Measurements from ENCODE around the gene ANKRD44. TPM values are rescaled to one million over a fixed set of nuclear protein-coding genes. Genes with fewer than 3 reads are reported as not detected.

ANKRD44 gene
- total RNA-seq, 1 experiment from 2014 or later: 2.4 TPM

DNA sequence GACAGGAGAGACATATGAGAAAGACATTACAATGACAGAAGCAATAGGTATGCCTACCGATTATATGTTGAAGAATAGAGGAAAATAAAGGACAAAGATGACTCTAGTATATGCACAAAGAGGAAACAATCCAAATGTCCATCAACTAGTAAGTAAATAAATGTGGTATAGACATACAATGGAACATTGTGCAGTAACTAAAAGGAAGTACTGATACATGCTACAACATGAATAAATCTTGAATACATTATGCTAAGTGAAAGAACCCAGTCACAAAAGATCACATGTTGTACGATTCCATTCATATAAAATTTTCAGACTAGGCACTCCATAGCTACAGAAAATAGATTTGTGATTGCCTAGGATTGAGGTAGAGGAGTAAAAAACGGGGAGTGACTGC, 355.5 kb downstream of the ANKRD44 start:
- H3K27me3 ChIP-seq (ENCODE audit: low read length): no peaks in the 10 kb centered on the region
- no peak overlapping the region for H2AFZ ChIP-seq (ENCODE audit: low read length)
- H3F3A ChIP-seq (ENCODE audit: low read length, unreplicated experiment): no peaks in the 10 kb centered on the region
- H3K4me1 ChIP-seq (ENCODE audit: insufficient read depth, low read length): no peaks in the 10 kb centered on the region
- H4K20me1 ChIP-seq (ENCODE audit: low read length): no peaks in the 10 kb centered on the region
- no peak overlapping the region for H3K4me3 ChIP-seq (ENCODE audit: low read length)
- H3K27ac ChIP-seq (ENCODE audit: low read length): no peak overlapping the region
- intact Hi-C loops (cut with micrococcal nuclease): no loop called here
- ATAC-seq (no peak), DNase-seq (no peak)
- TF ChIP-seq, protein P1, sequence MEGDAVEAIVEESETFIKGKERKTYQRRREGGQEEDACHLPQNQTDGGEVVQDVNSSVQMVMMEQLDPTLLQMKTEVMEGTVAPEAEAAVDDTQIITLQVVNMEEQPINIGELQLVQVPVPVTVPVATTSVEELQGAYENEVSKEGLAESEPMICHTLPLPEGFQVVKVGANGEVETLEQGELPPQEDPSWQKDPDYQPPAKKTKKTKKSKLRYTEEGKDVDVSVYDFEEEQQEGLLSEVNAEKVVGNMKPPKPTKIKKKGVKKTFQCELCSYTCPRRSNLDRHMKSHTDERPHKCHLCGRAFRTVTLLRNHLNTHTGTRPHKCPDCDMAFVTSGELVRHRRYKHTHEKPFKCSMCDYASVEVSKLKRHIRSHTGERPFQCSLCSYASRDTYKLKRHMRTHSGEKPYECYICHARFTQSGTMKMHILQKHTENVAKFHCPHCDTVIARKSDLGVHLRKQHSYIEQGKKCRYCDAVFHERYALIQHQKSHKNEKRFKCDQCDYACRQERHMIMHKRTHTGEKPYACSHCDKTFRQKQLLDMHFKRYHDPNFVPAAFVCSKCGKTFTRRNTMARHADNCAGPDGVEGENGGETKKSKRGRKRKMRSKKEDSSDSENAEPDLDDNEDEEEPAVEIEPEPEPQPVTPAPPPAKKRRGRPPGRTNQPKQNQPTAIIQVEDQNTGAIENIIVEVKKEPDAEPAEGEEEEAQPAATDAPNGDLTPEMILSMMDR (conservative IDR thresholded peaks at IDR 0.05; ENCODE audit: low read depth, low read length): no peak
- TF ChIP-seq EZH2 (IDR thresholded peaks at IDR 0.05; ENCODE audit: low read length, unreplicated experiment): no peak
- no peak for TF ChIP-seq EZH2phosphoT487 (IDR thresholded peaks at IDR 0.05; ENCODE audit: borderline replicate concordance, low read length)
- H3K79me2 ChIP-seq (ENCODE audit: low read length): no peaks in the 10 kb centered on the region
- BruUV-seq (replicated peaks): no TSS peak
- no peak overlapping the region for H3K4me2 ChIP-seq (ENCODE audit: low read length)
- ChIA-PET CTCF (interaction anchor here (0.5 kb wide), 1 partner anchor 204 kb away, joined by 5 read pairs; no protein-coding TSS in a partner anchor), POLR2A (ENCODE audit: unreplicated experiment) (no interaction called here)
- no peak overlapping the region for H3K9ac ChIP-seq (ENCODE audit: low read length)
- no peaks in the 10 kb centered on the region for H3K9me3 ChIP-seq (ENCODE audit: low read length)
- no peaks in the 10 kb centered on the region for H3K9me2 ChIP-seq (replicated peaks; ENCODE audit: low read length)
- no peaks in the 10 kb centered on the region for H3K36me3 ChIP-seq (ENCODE audit: low read depth, low read length)

DNA sequence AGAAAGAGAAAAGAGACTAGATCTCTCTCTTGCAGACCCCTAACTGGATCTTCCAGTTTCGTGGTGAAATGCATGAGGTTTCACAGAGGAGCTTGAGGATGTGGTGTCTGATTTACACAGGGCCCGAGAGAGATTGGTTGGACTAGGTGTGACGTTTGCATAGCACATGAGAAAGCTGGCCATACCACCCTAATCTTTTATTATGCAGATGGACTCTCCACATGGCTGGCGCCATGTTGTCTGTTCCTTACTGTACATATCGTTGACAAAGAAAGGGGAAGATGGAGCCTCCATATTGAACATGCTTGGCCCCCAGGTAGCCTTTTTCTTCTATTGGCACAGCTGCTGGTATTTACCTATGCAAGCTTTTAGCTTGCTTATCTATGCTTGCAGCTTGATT, 356.6 kb downstream of the ANKRD44 start:
- ATAC-seq: no peak
- CTCF ChIA-PET: no interaction called here

DNA sequence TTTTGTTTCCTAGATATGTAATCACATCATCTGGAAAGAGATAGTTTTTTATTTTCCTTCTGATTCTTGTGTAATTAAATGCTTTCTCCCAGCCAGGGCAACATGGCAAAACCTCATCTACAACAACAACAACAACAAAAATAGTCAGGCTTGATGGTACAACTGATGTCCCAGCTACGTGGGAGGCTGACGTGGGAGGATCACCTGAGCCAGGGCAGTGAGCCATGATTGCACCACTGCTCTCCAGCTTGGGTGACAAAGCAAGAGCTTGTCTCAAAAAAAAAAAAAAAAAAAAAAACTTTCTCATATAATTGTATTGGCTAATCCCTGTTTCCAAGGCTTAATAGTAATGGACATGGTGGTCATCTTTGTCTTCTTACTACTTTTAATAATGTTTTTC, 357.6 kb downstream of the ANKRD44 start:
- H3K9me3 ChIP-seq (ENCODE audit: low read length): no peaks in the 10 kb centered on the region
- no peak overlapping the region for H2AFZ ChIP-seq (ENCODE audit: low read length)
- no TSS peak for BruUV-seq (replicated peaks)
- no peaks in the 10 kb centered on the region for H3K27me3 ChIP-seq (ENCODE audit: low read length)
- ChIA-PET POLR2A (ENCODE audit: unreplicated experiment) (no interaction called here), CTCF (no interaction called here)
- H3K4me1 ChIP-seq (ENCODE audit: insufficient read depth, low read length): no peaks in the 10 kb centered on the region
- H3K4me3 ChIP-seq (ENCODE audit: low read length): no peak overlapping the region
- no peaks in the 10 kb centered on the region for H3K9me2 ChIP-seq (replicated peaks; ENCODE audit: low read length)
- TF ChIP-seq EZH2 (IDR thresholded peaks at IDR 0.05; ENCODE audit: low read length, unreplicated experiment): no peak
- TF ChIP-seq EZH2phosphoT487 (IDR thresholded peaks at IDR 0.05; ENCODE audit: borderline replicate concordance, low read length): no peak
- TF ChIP-seq, protein P1 (conservative IDR thresholded peaks at IDR 0.05; ENCODE audit: low read depth, low read length): no peak
- H3K36me3 ChIP-seq (ENCODE audit: low read depth, low read length): no peaks in the 10 kb centered on the region
- no peak overlapping the region for H3K27ac ChIP-seq (ENCODE audit: low read length)
- DNase-seq: no peak
- no peaks in the 10 kb centered on the region for H4K20me1 ChIP-seq (ENCODE audit: low read length)
- no peaks in the 10 kb centered on the region for H3F3A ChIP-seq (ENCODE audit: low read length, unreplicated experiment)
- no peaks in the 10 kb centered on the region for H3K79me2 ChIP-seq (ENCODE audit: low read length)
- ATAC-seq: no peak
- intact Hi-C loops (cut with micrococcal nuclease): no loop called here
- H3K9ac ChIP-seq (ENCODE audit: low read length): no peak overlapping the region
- no peak overlapping the region for H3K4me2 ChIP-seq (ENCODE audit: low read length)

More for the DNA sequence above, 356.6 kb downstream of the ANKRD44 start:
- Histone ChIP-seq H3K9me3 (ENCODE audit: low read length) (no peaks in the 10 kb centered on the region), H4K20me1 (ENCODE audit: low read length) (no peaks in the 10 kb centered on the region), H3K27ac (ENCODE audit: low read length) (no peak overlapping the region), H3F3A (ENCODE audit: low read length, unreplicated experiment) (no peaks in the 10 kb centered on the region), H3K9me2 (replicated peaks; ENCODE audit: low read length) (no peaks in the 10 kb centered on the region), H3K4me1 (ENCODE audit: insufficient read depth, low read length) (no peaks in the 10 kb centered on the region), H3K4me3 (ENCODE audit: low read length) (no peak overlapping the region), H3K27me3 (ENCODE audit: low read length) (no peaks in the 10 kb centered on the region), H3K36me3 (ENCODE audit: low read depth, low read length) (no peaks in the 10 kb centered on the region), H3K4me2 (ENCODE audit: low read length) (no peak overlapping the region), H3K9ac (ENCODE audit: low read length) (no peak overlapping the region), H3K79me2 (ENCODE audit: low read length) (no peaks in the 10 kb centered on the region), H2AFZ (ENCODE audit: low read length) (no peak overlapping the region)
- POLR2A ChIA-PET (ENCODE audit: unreplicated experiment): no interaction called here
- BruUV-seq (replicated peaks): no TSS peak
- intact Hi-C loops (cut with micrococcal nuclease): no loop called here
- TF ChIP-seq, protein P1 (conservative IDR thresholded peaks at IDR 0.05; ENCODE audit: low read depth, low read length): no peak
- no peak for TF ChIP-seq EZH2 (IDR thresholded peaks at IDR 0.05; ENCODE audit: low read length, unreplicated experiment)
- DNase-seq: no peak

Measured in PC-3 (cell line).